ENCODE data around the gene CCDC85C.

CCDC85C gene

GRCh38 chr14:99630202-99630601 is 26.2 kb upstream of the CCDC85C start:
- no peak for DNase-seq (ENCODE audit: low read depth in 1 of 2, low spot score in 1 of 2)

DNA sequence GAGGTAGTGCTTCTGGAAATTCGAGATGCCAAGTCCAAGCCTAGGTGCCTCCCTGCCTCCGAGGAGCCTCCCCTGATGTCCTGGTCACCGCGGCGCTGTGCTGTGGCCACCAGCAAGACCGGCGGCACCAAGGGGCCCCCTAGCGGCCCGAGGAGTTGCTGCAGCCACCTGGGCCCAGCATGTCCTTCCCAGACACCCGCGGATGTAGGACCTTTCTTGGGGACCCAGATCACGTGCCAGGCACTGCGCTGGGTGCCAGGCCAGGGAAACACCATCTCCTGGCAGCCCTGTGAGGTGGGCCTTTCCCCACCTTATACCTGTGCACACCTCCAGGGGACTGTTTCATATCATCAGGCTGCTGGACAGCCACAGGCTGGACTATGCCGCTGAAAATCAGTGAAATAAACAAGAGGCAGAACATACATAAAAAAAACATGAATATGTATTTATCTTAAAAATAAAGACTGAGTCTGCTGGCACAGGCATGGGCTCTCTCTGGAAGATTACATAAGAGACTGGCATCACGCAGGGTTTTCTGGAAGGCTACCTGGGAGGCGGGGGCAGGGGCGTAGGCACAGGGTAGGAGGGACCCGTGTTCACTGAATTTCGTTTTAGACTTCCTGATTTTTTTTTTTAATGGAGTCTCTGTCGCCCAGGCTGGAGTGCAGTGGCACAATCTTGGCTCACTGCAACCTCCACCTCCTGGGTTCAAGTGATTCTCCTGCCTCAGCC is 25.0 kb upstream of the CCDC85C start:
- DNase-seq (ENCODE audit: low read depth in 1 of 2, low spot score in 1 of 2): peak; percentile 43 to 47

GRCh38 chr14:99627510-99628381 is 23.7 kb upstream of the CCDC85C start:
- no peak for DNase-seq (ENCODE audit: low read depth in 1 of 2, low spot score in 1 of 2)

DNA sequence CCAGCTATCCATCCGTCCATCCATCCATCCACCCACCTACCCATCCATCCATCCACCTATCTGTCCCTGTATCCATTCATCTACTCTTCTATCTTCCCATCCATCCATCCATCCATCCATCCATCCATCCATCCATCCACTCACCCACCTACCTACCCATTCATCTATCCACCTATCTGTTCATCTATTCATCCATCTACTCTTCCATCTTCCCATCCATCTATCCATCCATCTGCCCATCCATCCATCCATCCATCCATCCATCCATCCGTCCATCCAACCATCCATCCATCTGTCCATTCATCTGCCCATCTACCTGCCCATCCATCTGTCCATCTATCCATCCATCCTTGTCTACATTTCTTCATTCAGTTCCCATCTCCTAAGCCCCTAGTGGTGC is 23.1 kb upstream of the CCDC85C start:
- no peak for DNase-seq (ENCODE audit: low read depth in 1 of 2, low spot score in 1 of 2)

GRCh38 chr14:99626041-99626648 is 22.1 kb upstream of the CCDC85C start:
- no peak for DNase-seq (ENCODE audit: low read depth in 1 of 2, low spot score in 1 of 2)

DNA sequence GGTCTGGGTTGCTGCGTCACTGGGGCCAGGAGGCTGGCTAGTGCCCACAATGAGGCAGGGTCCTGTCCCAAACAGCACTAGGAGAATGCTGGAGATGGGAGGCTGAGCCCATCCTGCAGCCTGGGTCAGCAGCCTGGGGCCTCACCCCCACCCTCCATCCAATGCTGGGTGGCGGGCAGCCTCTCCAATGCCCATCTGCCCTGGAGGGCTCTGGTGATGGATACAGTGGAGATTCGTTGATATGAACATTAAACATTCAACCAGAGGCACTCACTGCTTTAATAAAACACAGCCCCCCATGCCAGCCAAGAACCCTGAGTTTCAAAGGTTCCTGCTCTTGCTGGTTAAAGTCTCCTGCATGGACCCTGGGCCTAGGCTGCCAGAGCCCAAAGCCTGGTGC is 21.5 kb upstream of the CCDC85C start:
- DNase-seq (ENCODE audit: low read depth in 1 of 2, low spot score in 1 of 2): no peak

DNA sequence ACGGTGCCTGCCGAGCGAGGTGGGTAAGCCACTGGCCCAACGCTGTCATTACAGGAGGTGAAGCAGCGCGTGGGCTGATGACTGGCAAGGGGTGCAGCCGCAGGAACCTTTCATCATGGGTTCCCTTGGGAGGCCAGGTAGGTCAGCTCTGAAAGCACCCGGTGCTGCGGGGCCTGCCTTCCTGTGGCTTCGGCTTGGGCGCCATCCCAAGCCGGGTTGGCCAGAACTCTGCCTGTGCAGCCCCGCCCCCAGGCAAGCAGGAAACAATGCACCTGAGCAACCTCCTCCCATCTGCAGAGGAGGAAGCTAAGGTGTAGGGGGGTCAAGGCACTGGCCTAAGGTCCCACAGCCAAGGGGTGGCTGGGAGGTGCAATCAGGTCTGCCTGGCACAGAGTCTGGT is 21.0 kb upstream of the CCDC85C start:
- no peak for DNase-seq (ENCODE audit: low read depth in 1 of 2, low spot score in 1 of 2)

- no peak for DNase-seq (ENCODE audit: low read depth in 1 of 2, low spot score in 1 of 2)
Observed at GRCh38 chr14:99624024-99624423, 20.0 kb upstream of the CCDC85C start.

DNA sequence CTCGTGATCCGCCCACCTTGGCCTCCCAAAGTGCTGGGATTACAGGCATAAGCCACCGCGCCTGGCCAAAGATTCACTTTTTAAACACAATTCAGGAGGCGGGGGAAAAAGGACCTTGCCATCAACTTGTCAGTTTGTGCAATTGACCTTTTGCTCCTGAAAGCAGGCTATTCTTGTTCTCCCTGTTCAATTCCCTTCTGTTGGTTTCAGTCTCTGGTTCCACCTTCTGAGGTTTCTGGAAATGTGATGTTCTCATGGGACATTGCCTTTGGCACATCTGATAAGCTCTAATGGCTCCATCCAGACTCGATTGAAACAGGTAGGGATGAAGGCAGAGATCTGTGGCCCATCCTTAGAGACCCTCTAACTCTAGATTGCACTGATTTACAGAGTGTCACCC is 17.9 kb upstream of the CCDC85C start:
- no peak for DNase-seq (ENCODE audit: low read depth in 1 of 2, low spot score in 1 of 2)

GRCh38 chr14:99619835-99620834 is 16.1 kb upstream of the CCDC85C start:
- DNase-seq (ENCODE audit: low read depth in 1 of 2, low spot score in 1 of 2): no peak

- no peak for DNase-seq (ENCODE audit: low read depth in 1 of 2, low spot score in 1 of 2)
Observed at GRCh38 chr14:99616832-99617800, 13.1 kb upstream of the CCDC85C start.

GRCh38 chr14:99615497-99616157 is 11.6 kb upstream of the CCDC85C start:
- no peak for DNase-seq (ENCODE audit: low read depth in 1 of 2, low spot score in 1 of 2)

GRCh38 chr14:99612738-99613330 is 8.8 kb upstream of the CCDC85C start:
- no peak for DNase-seq (ENCODE audit: low read depth in 1 of 2, low spot score in 1 of 2)

GRCh38 chr14:99612071-99612737 is 8.2 kb upstream of the CCDC85C start:
- DNase-seq (ENCODE audit: low read depth in 1 of 2, low spot score in 1 of 2): no peak

- DNase-seq (ENCODE audit: low read depth in 1 of 2, low spot score in 1 of 2): no peak
Observed at GRCh38 chr14:99611646-99612045, 7.6 kb upstream of the CCDC85C start.

DNA sequence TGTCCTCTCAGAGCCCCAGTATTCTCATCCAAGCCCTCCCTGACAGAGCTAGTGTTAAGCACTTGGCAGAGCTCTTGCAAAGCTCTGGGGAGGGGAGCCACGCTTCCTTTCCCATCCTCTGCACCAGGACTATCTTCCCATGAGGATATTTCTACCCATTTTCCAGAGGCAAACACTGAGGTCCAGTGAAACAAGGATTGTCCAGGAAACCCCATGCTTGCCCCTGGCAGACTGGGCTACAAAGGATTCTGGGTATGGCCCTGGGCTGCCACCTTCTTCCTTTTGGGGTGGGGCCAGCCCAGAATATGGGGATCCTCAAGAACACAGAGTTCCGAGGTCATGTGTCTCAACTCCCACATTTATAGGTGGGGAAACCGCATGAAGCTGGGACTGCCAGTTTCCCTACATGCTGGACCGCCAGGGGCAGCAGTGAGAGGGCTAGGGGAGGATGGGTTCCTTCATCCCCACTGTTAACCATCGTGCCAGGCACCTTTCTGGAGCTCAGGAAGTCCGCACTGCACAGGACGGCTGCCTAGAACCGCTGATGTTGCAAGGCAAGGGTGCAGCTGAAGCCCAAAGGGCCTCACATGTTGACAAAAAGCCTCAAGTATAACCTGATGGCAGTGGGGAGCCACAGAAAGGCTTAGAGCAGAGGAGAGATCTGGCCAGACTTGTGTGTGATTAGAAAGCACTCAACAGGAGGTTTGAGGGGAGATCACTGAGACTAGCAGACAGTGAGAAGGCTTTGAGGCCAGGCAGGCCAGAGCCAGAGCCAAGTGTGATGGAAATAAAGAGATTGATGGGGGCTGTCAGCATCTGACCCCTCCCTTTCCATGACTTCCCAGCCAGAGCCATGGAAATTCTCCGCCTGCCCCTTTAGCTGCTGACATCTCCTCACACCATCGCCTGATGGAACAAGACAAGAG is 5.5 kb upstream of the CCDC85C start:
- no peak for DNase-seq (ENCODE audit: low read depth in 1 of 2, low spot score in 1 of 2)

- DNase-seq (ENCODE audit: low read depth in 1 of 2, low spot score in 1 of 2): no peak
Observed at GRCh38 chr14:99608591-99608990, 4.6 kb upstream of the CCDC85C start.
